ENCODE measurements around the gene FRAS1. TPM values are rescaled to one million over a fixed set of nuclear protein-coding genes. Genes with fewer than 3 reads are reported as not detected.
"Not testable (repeated sequence)": the region's sequence is repeated elsewhere in the genome, so short reads cannot be mapped to it uniquely, and the experiment has no call there.

Gene FRAS1
- total and polyA plus RNA-seq, 4 donors = 0.08 to 1.4 (median 0.87) TPM; not detected in 1

GRCh38 chr4:78296261-78296660 lies 239.1 kb downstream of the FRAS1 start:
- WGBS, 2 donors = 77 to 91% methylated on average over 3 of the region's 3 CpGs
- intact Hi-C loops (cut with DNase I) = no loop called here
- ATAC-seq (ENCODE audit: low FRiP score) (no peak), DNase-seq (no peak)
- Histone ChIP-seq H3K27ac (ENCODE audit: low read depth in 1 of 2, low read length in 2 of 2) (no peak overlapping the region), H3K27me3 (ENCODE audit: control insufficient read depth in 1 of 2, insufficient read depth in 2 of 2, low read length in 1 of 2) (no peaks in the 10 kb centered on the region), H3K9me3 (ENCODE audit: control insufficient read depth, low read length) (no peaks in the 10 kb centered on the region), H3K4me3 (ENCODE audit: low read length in 2 of 2) (no peak overlapping the region), H3K4me1 (ENCODE audit: control insufficient read depth in 1 of 2, insufficient read depth in 2 of 2, low read length in 2 of 2) (peaks cover 0 to 2% of the 10 kb centered on the region in 2 donors), H3K36me3 (ENCODE audit: control insufficient read depth in 1 of 2, insufficient read depth in 2 of 2, low read length in 1 of 2) (no peaks in the 10 kb centered on the region)

GRCh38 chr4:78297116-78297800 lies 240.1 kb downstream of the FRAS1 start:
- intact Hi-C loops (cut with DNase I) = no loop called here
- Histone ChIP-seq H3K4me3 (ENCODE audit: low read length in 2 of 2) (no peak overlapping the region), H3K4me1 (ENCODE audit: control insufficient read depth in 1 of 2, insufficient read depth in 2 of 2, low read length in 2 of 2) (peaks cover 0 to 2% of the 10 kb centered on the region in 2 donors), H3K36me3 (ENCODE audit: control insufficient read depth in 1 of 2, insufficient read depth in 2 of 2, low read length in 1 of 2) (no peaks in the 10 kb centered on the region), H3K27me3 (ENCODE audit: control insufficient read depth in 1 of 2, insufficient read depth in 2 of 2, low read length in 1 of 2) (no peaks in the 10 kb centered on the region), H3K27ac (ENCODE audit: low read depth in 1 of 2, low read length in 2 of 2) (no peak overlapping the region), H3K9me3 (ENCODE audit: control insufficient read depth, low read length) (no peaks in the 10 kb centered on the region)
- ATAC-seq (ENCODE audit: low FRiP score) = no peak
- DNase-seq = no peak
- WGBS, 2 donors = 0 to 1% methylated on average over 3 of the region's 3 CpGs

GRCh38 chr4:78298618-78299017 lies 241.5 kb downstream of the FRAS1 start:
- Histone ChIP-seq H3K36me3 (ENCODE audit: control insufficient read depth in 1 of 2, insufficient read depth in 2 of 2, low read length in 1 of 2) (no peaks in the 10 kb centered on the region), H3K27me3 (ENCODE audit: control insufficient read depth in 1 of 2, insufficient read depth in 2 of 2, low read length in 1 of 2) (no peaks in the 10 kb centered on the region), H3K27ac (ENCODE audit: low read depth in 1 of 2, low read length in 2 of 2) (no peak overlapping the region), H3K9me3 (ENCODE audit: control insufficient read depth, low read length) (no peaks in the 10 kb centered on the region), H3K4me3 (ENCODE audit: low read length in 2 of 2) (no peak overlapping the region), H3K4me1 (ENCODE audit: control insufficient read depth in 1 of 2, insufficient read depth in 2 of 2, low read length in 2 of 2) (peaks cover 0 to 2% of the 10 kb centered on the region in 2 donors)
- DNase-seq (no peak), ATAC-seq (ENCODE audit: low FRiP score) (no peak)
- intact Hi-C loops (cut with DNase I) = no loop called here

GRCh38 chr4:78299565-78299972 lies 242.4 kb downstream of the FRAS1 start:
- no peak overlapping the region for H3K27ac ChIP-seq (ENCODE audit: low read depth in 1 of 2, low read length in 2 of 2)
- 10 to 21% methylated on average over 2 of the region's 2 CpGs for WGBS, 2 donors
- H3K27me3 ChIP-seq (ENCODE audit: control insufficient read depth in 1 of 2, insufficient read depth in 2 of 2, low read length in 1 of 2) = no peaks in the 10 kb centered on the region
- no peaks in the 10 kb centered on the region for H3K9me3 ChIP-seq (ENCODE audit: control insufficient read depth, low read length)
- H3K4me3 ChIP-seq (ENCODE audit: low read length in 2 of 2) = no peak overlapping the region
- no peaks in the 10 kb centered on the region for H3K4me1 ChIP-seq (ENCODE audit: control insufficient read depth in 1 of 2, insufficient read depth in 2 of 2, low read length in 2 of 2)
- no peaks in the 10 kb centered on the region for H3K36me3 ChIP-seq (ENCODE audit: control insufficient read depth in 1 of 2, insufficient read depth in 2 of 2, low read length in 1 of 2)
- DNase-seq (no peak), ATAC-seq (ENCODE audit: low FRiP score) (no peak)
- intact Hi-C loops (cut with DNase I) = no loop called here

GRCh38 chr4:78307263-78307662 lies 250.1 kb downstream of the FRAS1 start:
- H3K27ac ChIP-seq (ENCODE audit: low read depth in 1 of 2, low read length in 2 of 2); H3K36me3 ChIP-seq (ENCODE audit: control insufficient read depth in 1 of 2, insufficient read depth in 2 of 2, low read length in 1 of 2); ATAC-seq (ENCODE audit: low FRiP score); H3K27me3 ChIP-seq (ENCODE audit: control insufficient read depth in 1 of 2, insufficient read depth in 2 of 2, low read length in 1 of 2); intact Hi-C loops (cut with DNase I); H3K9me3 ChIP-seq (ENCODE audit: control insufficient read depth, low read length); H3K4me3 ChIP-seq (ENCODE audit: low read length in 2 of 2); H3K4me1 ChIP-seq (ENCODE audit: control insufficient read depth in 1 of 2, insufficient read depth in 2 of 2, low read length in 2 of 2); DNase-seq: not testable (repeated sequence)
- 73 to 80% methylated on average over 16 of the region's 16 CpGs for WGBS, 2 donors

- no peak for ATAC-seq (ENCODE audit: low FRiP score)
- 71 to 73% methylated on average over 4 of the region's 4 CpGs for WGBS, 2 donors
- intact Hi-C loops (cut with DNase I) = no loop called here
- DNase-seq = no peak
- Histone ChIP-seq H3K27me3 (ENCODE audit: control insufficient read depth in 1 of 2, insufficient read depth in 2 of 2, low read length in 1 of 2) (no peaks in the 10 kb centered on the region), H3K27ac (ENCODE audit: low read depth in 1 of 2, low read length in 2 of 2) (no peak overlapping the region), H3K4me1 (ENCODE audit: control insufficient read depth in 1 of 2, insufficient read depth in 2 of 2, low read length in 2 of 2) (no peaks in the 10 kb centered on the region), H3K4me3 (ENCODE audit: low read length in 2 of 2) (no peak overlapping the region), H3K9me3 (ENCODE audit: control insufficient read depth, low read length) (no peaks in the 10 kb centered on the region), H3K36me3 (ENCODE audit: control insufficient read depth in 1 of 2, insufficient read depth in 2 of 2, low read length in 1 of 2) (no peaks in the 10 kb centered on the region)
Measured at GRCh38 chr4:78308517-78308916, 251.4 kb downstream of the FRAS1 start.

- no peak for DNase-seq
- Histone ChIP-seq H3K27ac (ENCODE audit: low read depth in 1 of 2, low read length in 2 of 2) (no peak overlapping the region), H3K9me3 (ENCODE audit: control insufficient read depth, low read length) (no peaks in the 10 kb centered on the region), H3K4me1 (ENCODE audit: control insufficient read depth in 1 of 2, insufficient read depth in 2 of 2, low read length in 2 of 2) (no peaks in the 10 kb centered on the region), H3K36me3 (ENCODE audit: control insufficient read depth in 1 of 2, insufficient read depth in 2 of 2, low read length in 1 of 2) (no peaks in the 10 kb centered on the region), H3K4me3 (ENCODE audit: low read length in 2 of 2) (no peak overlapping the region), H3K27me3 (ENCODE audit: control insufficient read depth in 1 of 2, insufficient read depth in 2 of 2, low read length in 1 of 2) (no peaks in the 10 kb centered on the region)
- intact Hi-C loops (cut with DNase I) = no loop called here
- 99% methylated on average over 2 of the region's 2 CpGs for WGBS, 2 donors
- no peak for ATAC-seq (ENCODE audit: low FRiP score)
Measured at GRCh38 chr4:78309352-78309751, 252.2 kb downstream of the FRAS1 start.

- intact Hi-C loops (cut with DNase I) = no loop called here
- Histone ChIP-seq H3K27me3 (ENCODE audit: control insufficient read depth in 1 of 2, insufficient read depth in 2 of 2, low read length in 1 of 2) (no peaks in the 10 kb centered on the region), H3K4me3 (ENCODE audit: low read length in 2 of 2) (no peak overlapping the region), H3K27ac (ENCODE audit: low read depth in 1 of 2, low read length in 2 of 2) (no peak overlapping the region), H3K9me3 (ENCODE audit: control insufficient read depth, low read length) (no peaks in the 10 kb centered on the region), H3K4me1 (ENCODE audit: control insufficient read depth in 1 of 2, insufficient read depth in 2 of 2, low read length in 2 of 2) (no peaks in the 10 kb centered on the region), H3K36me3 (ENCODE audit: control insufficient read depth in 1 of 2, insufficient read depth in 2 of 2, low read length in 1 of 2) (no peaks in the 10 kb centered on the region)
- 82% methylated on average over 6 of the region's 6 CpGs for WGBS, 2 donors
- DNase-seq (no peak), ATAC-seq (ENCODE audit: low FRiP score) (no peak)
Measured at GRCh38 chr4:78310007-78310739, 253.1 kb downstream of the FRAS1 start.

- Histone ChIP-seq H3K4me3 (ENCODE audit: low read length in 2 of 2) (no peak overlapping the region), H3K27ac (ENCODE audit: low read depth in 1 of 2, low read length in 2 of 2) (no peak overlapping the region), H3K27me3 (ENCODE audit: control insufficient read depth in 1 of 2, insufficient read depth in 2 of 2, low read length in 1 of 2) (no peaks in the 10 kb centered on the region), H3K4me1 (ENCODE audit: control insufficient read depth in 1 of 2, insufficient read depth in 2 of 2, low read length in 2 of 2) (no peaks in the 10 kb centered on the region), H3K36me3 (ENCODE audit: control insufficient read depth in 1 of 2, insufficient read depth in 2 of 2, low read length in 1 of 2) (no peaks in the 10 kb centered on the region), H3K9me3 (ENCODE audit: control insufficient read depth, low read length) (no peaks in the 10 kb centered on the region)
- intact Hi-C loops (cut with DNase I) = no loop called here
- DNase-seq (no peak), ATAC-seq (ENCODE audit: low FRiP score) (no peak)
- WGBS, 2 donors = 68 to 74% methylated on average over 6 of the region's 6 CpGs
Measured at GRCh38 chr4:78310740-78311115, 253.6 kb downstream of the FRAS1 start.

Measured in aorta (tissue), 5 donors.